ENCODE results near the gene KRTDAP.

The KRTDAP gene

DNA sequence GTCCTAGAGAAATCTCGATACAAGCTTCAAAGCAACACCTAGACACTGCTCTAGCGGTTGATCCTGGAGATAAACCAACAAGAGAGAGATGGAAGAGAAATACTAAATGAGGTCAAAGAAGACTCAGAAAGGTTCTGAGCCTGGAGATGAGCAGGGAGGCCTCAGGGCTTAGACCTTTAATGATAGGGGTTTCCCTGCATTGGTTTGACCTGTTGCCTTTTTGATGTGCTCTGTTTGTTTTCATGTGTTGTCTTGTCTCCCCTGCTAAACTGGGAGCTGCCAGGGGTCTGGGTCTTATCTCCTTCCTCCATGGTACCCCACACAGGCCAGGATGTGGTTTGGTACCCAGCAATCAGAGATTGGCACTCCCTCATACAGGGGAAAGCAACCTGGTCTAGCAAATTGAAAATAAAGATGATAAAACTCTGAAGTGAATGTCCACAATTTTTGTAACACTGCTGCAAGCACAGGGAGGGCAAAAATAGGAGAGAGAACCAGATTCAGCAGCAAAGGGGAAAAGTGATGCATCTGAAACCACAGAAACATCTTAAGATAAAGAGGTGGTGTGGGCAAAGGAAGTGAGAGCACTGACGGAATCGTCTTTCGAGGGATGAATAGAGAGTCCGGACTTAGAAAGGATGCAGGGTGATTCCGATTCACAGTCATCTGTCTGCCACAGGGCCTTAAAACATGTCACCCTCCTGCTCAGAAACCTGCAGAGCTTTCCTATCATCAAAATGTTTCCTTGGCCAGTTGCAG is 38.7 kb downstream of the KRTDAP start:
- DNase-seq (ENCODE audit: low read depth) = no peak

GRCh38 chr19:35449359-35450043 is 40.8 kb downstream of the KRTDAP start:
- no peak for DNase-seq (ENCODE audit: low read depth)

- no peak for DNase-seq (ENCODE audit: low read depth)
These were observed 42.4 kb downstream of the KRTDAP start, which contains the start of gene FFAR2 for GRCh38 chr19:35447606-35448469. Gene FFAR2 (plus strand): TSS chr19:35448257. CDS start chr19:35449715, 1,458 bp downstream.

- no peak for DNase-seq (ENCODE audit: low read depth)
These were observed 44.3 kb downstream of the KRTDAP start for GRCh38 chr19:35445826-35446593.

GRCh38 chr19:35444735-35445134 is 45.5 kb downstream of the KRTDAP start:
- DNase-seq (ENCODE audit: low read depth) = no peak

DNA sequence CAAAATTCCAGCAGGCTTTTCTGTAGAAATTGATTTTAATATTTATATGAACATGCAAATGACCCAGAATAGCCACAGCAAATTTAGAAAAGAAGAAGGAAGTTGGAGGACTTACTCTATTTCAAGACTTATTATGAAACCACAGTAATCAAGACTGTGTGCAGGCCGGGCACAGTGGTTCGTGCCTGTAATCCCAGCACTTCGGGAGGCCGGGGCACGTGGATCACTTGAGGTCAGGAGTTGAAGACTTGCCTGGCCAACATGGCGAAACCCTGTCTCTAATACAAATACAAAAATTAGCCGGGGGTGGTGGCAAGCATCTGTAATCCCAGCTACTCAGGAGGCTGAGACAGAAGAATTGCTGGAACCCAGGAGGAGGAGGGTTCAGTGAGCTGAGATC is 48.2 kb downstream of the KRTDAP start:
- no peak for DNase-seq (ENCODE audit: low read depth)

- DNase-seq (ENCODE audit: low read depth) = no peak
These were observed 50.3 kb downstream of the KRTDAP start for GRCh38 chr19:35439921-35440320.

DNA sequence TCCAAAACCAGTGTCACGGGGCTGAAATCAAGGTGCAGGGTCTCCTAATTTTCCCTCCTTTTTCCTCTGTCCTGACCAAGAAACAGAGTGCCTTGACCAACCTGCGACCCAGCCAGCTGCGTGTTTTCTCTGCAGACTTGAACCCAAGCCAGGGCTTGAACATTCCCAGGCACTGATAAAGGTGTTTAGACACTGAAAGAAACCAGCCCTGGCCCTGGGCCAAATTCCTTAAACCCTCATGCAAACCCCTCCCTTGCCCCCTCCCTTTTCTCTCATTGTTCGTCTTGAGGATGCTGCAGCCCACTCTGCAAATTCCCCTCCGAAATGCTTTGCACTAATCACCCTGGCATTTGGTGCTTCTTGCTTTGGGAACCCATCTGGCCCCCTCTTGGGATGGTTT is 51.7 kb downstream of the KRTDAP start:
- no peak for DNase-seq (ENCODE audit: low read depth)

- DNase-seq (ENCODE audit: low read depth) = no peak
These were observed 52.2 kb downstream of the KRTDAP start for GRCh38 chr19:35438096-35438495.

DNA sequence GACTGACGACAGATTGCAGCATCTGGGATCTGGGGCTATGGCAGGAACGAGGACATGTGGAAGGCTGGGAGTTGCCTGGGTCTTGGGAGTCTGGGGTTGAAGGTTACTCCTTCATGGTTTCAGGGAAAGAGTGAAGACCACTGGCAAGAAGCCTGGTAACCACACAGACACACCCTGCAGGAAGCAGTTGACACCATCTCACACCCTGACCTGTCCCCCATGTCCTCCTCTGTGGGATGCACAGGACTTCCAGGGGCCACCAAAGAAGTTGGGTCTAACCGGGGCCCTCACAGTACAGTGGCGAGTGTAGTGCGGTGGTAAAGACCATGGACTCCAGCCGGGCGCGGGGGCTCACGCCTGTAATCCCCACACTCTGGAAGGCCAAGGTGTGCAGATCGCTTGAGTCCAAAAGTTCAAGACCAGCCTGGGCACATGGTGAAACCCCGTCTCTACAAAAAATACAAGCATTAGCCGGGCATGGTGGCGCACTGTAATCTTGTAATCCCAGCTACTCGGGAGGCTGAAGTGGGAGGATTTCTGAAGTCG is 52.8 kb downstream of the KRTDAP start:
- no peak for DNase-seq (ENCODE audit: low read depth)

Measured in ELR (cell line).